Tibial artery (tissue), 4 donors: Measurements from ENCODE around the gene PACS2.

Source experiments
- DNase-seq, 2 donors: peaks; one replicate each; pipeline ENCODE4 v3.0.0-alpha.2; 2019
- H3K27ac ChIP-seq, 2 donors: fragments of 200-600 bp; sonication (generic) in 1 of 2; 1 replicate in 1 of 2; 2 replicates in 1 of 2; pipeline ENCODE4 v1.5.1; 2018 to 2019; ENCODE audit warnings: mild to moderate bottlenecking in 1 of 2
- H3K27me3 ChIP-seq, 2 donors: fragments of 200-600 bp; sonication (generic) in 1 of 2; one replicate each; pipeline versions ENCODE4 v1.5.1 to v1.6.0; 2016 to 2019
- H3K36me3 ChIP-seq, 3 donors: fragments of 200-600 bp; sonication (generic) in 2 of 3; one replicate each; pipeline ENCODE4 v1.5.1; 2016 to 2019; ENCODE audit warnings: mild to moderate bottlenecking in 2 of 3
- H3K4me1 ChIP-seq, 4 donors: fragments of 200-600 bp; sonication (generic) in 2 of 4; 1 replicate in 3 of 4; 2 replicates in 1 of 4; pipeline ENCODE4 v1.5.1; 2016 to 2019
- H3K4me3 ChIP-seq, 2 donors: fragments of 200-600 bp; sonication (generic) in 1 of 2; 1 replicate in 1 of 2; 2 replicates in 1 of 2; pipeline ENCODE4 v1.5.1; 2018 to 2019; ENCODE audit warnings: mild to moderate bottlenecking in 2 of 2
- H3K9me3 ChIP-seq, 3 donors: fragments of 200-600 bp; sonication (generic) in 1 of 3; one replicate each; pipeline ENCODE4 v1.5.1; 2016 to 2019
- CTCF ChIP-seq, 2 experiments: fragments of 200-600 bp in 1 of 2; fragments of 450-650 bp in 1 of 2; IDR thresholded peaks; one replicate each; pipeline ENCODE4 v1.5.1; 2017 to 2019; ENCODE audit warnings: antibody characterized with exemption in 2 of 2, mild to moderate bottlenecking in 1 of 2, moderate library complexity in 1 of 2
- intact Hi-C: fragments of 100-400 bp; cut with DNase I; formaldehyde crosslinking; loops from one replicate; pipeline ENCODE4 v1.15.0; 2023; ENCODE audit warnings: low total_unique reads

PACS2 gene

GRCh38 chr14:105349992-105350391 lies 35.4 kb downstream of the PACS2 start:
- no peak overlapping the region for H3K27ac ChIP-seq
- no peaks in the 10 kb centered on the region for H3K9me3 ChIP-seq
- no peak for TF ChIP-seq CTCF (IDR thresholded peaks at IDR 0.05)
- peaks cover 0 to 37% (median 13%) of the 10 kb centered on the region in 3 donors for H3K36me3 ChIP-seq
- no peaks in the 10 kb centered on the region for H3K27me3 ChIP-seq
- no peaks in the 10 kb centered on the region for H3K4me1 ChIP-seq
- intact Hi-C loops = loop anchor here (2.0 to 5.0 kb wide), 2 partner anchors 149 to 263 kb away; no protein-coding TSS in a partner anchor
- no peak for DNase-seq
- H3K4me3 ChIP-seq = no peak overlapping the region

- intact Hi-C loops = loop anchor here (2.0 to 5.0 kb wide), 2 partner anchors 150 to 263 kb away; no protein-coding TSS in a partner anchor
- H3K4me3 ChIP-seq = no peak overlapping the region
- no peak for DNase-seq
- peaks cover 0 to 44% (median 19%) of the 10 kb centered on the region in 3 donors for H3K36me3 ChIP-seq
- H3K4me1 ChIP-seq = no peaks in the 10 kb centered on the region
- no peaks in the 10 kb centered on the region for H3K9me3 ChIP-seq
- no peak overlapping the region for H3K27ac ChIP-seq
- H3K27me3 ChIP-seq = no peaks in the 10 kb centered on the region
- no peak for TF ChIP-seq CTCF (IDR thresholded peaks at IDR 0.05)
Observed at GRCh38 chr14:105350450-105351244, 36.1 kb downstream of the PACS2 start.

GRCh38 chr14:105351410-105351809 lies 36.9 kb downstream of the PACS2 start:
- H3K36me3 ChIP-seq = peaks cover 0 to 51% (median 19%) of the 10 kb centered on the region in 3 donors

GRCh38 chr14:105351920-105352851 lies 37.6 kb downstream of the PACS2 start:
- H3K36me3 ChIP-seq = peaks cover 0 to 59% (median 19%) of the 10 kb centered on the region in 3 donors
- no peaks in the 10 kb centered on the region for H3K4me1 ChIP-seq
- no peak overlapping the region for H3K27ac ChIP-seq
- no peaks in the 10 kb centered on the region for H3K27me3 ChIP-seq
- TF ChIP-seq CTCF (IDR thresholded peaks at IDR 0.05) = peak; percentile 79 to 87
- no peak overlapping the region for H3K4me3 ChIP-seq
- DNase-seq = peak; percentile 75 to 90
- intact Hi-C loops = loop anchor here (2.0 to 5.0 kb wide), 2 partner anchors 151 to 265 kb away; no protein-coding TSS in a partner anchor
- H3K9me3 ChIP-seq = no peaks in the 10 kb centered on the region

More at GRCh38 chr14:105351410-105351809, 36.9 kb downstream of the PACS2 start:
- TF ChIP-seq CTCF (IDR thresholded peaks at IDR 0.05) = no peak
- Histone ChIP-seq H3K27ac (no peak overlapping the region), H3K4me3 (no peak overlapping the region), H3K27me3 (no peaks in the 10 kb centered on the region), H3K4me1 (no peaks in the 10 kb centered on the region), H3K9me3 (no peaks in the 10 kb centered on the region)
- DNase-seq = no peak
- intact Hi-C loops = loop anchor here (2.0 to 5.0 kb wide), 2 partner anchors 151 to 264 kb away; no protein-coding TSS in a partner anchor

- Histone ChIP-seq H3K27ac (no peak overlapping the region), H3K36me3 (peaks cover 0 to 66% (median 24%) of the 10 kb centered on the region in 3 donors), H3K4me3 (no peak overlapping the region), H3K4me1 (no peaks in the 10 kb centered on the region), H3K9me3 (no peaks in the 10 kb centered on the region), H3K27me3 (no peaks in the 10 kb centered on the region)
- intact Hi-C loops = loop anchor here (5.0 kb wide), 1 partner anchor 266 kb away; no protein-coding TSS in a partner anchor
- no peak for TF ChIP-seq CTCF (IDR thresholded peaks at IDR 0.05)
- DNase-seq = no peak
Observed at GRCh38 chr14:105353136-105353535, 38.6 kb downstream of the PACS2 start.
